Fibroblast of skin of right quadriceps (primary cell): ENCODE results near the gene ITGAD.
A peak's percentile ranks its signal among the peaks of the same experiment; 100 is the strongest.

Source experiments
- DNase-seq: peaks from one replicate; pipeline ENCODE4 v3.0.0-alpha.2; 2013

ITGAD gene

GRCh38 chr16:31367853-31368252, 25.3 kb upstream of the ITGAD start:
- no peak for DNase-seq

- no peak for DNase-seq
Measured at GRCh38 chr16:31371008-31371407, 22.1 kb upstream of the ITGAD start.

GRCh38 chr16:31371619-31372484, 21.3 kb upstream of the ITGAD start:
- DNase-seq = no peak

GRCh38 chr16:31373235-31373634, 19.9 kb upstream of the ITGAD start:
- no peak for DNase-seq

GRCh38 chr16:31375231-31375630, 17.9 kb upstream of the ITGAD start:
- DNase-seq = no peak

- no peak for DNase-seq
Measured at GRCh38 chr16:31376705-31377104, 16.4 kb upstream of the ITGAD start.

- no peak for DNase-seq
Measured at GRCh38 chr16:31377210-31377903, 15.8 kb upstream of the ITGAD start.

GRCh38 chr16:31380201-31380600, 12.9 kb upstream of the ITGAD start:
- no peak for DNase-seq

- DNase-seq = peak; percentile 5
Measured at GRCh38 chr16:31382485-31383161, 10.5 kb upstream of the ITGAD start.

GRCh38 chr16:31385680-31386079, 7.5 kb upstream of the ITGAD start:
- no peak for DNase-seq

- peak; percentile 9 for DNase-seq
Measured at GRCh38 chr16:31386157-31386984, 6.8 kb upstream of the ITGAD start.

GRCh38 chr16:31388535-31388934, 4.6 kb upstream of the ITGAD start:
- DNase-seq = no peak

- DNase-seq = no peak
Measured at GRCh38 chr16:31390504-31391041, 2.6 kb upstream of the ITGAD start.

GRCh38 chr16:31395647-31396046, 2.5 kb downstream of the ITGAD start:
- no peak for DNase-seq

- DNase-seq = no peak
Measured at GRCh38 chr16:31397096-31397660, 4.0 kb downstream of the ITGAD start.

- no peak for DNase-seq
Measured at GRCh38 chr16:31397701-31398100, 4.6 kb downstream of the ITGAD start.

- no peak for DNase-seq
Measured at GRCh38 chr16:31400191-31400590, 7.1 kb downstream of the ITGAD start.

GRCh38 chr16:31401436-31401835, 8.3 kb downstream of the ITGAD start:
- no peak for DNase-seq

GRCh38 chr16:31402687-31403086, 9.6 kb downstream of the ITGAD start:
- DNase-seq = peak; percentile 8

- DNase-seq = no peak
Measured at GRCh38 chr16:31403590-31404352, 10.6 kb downstream of the ITGAD start.

- no peak for DNase-seq
Measured at GRCh38 chr16:31404353-31405064, 11.4 kb downstream of the ITGAD start.
